CD4-positive, alpha-beta T cell treated with Interleukin-17A for 4 hours (primary cell): Measurements from ENCODE around the gene DPF3.
"Not testable (repeated sequence)": the region's sequence is repeated elsewhere in the genome, so short reads cannot be mapped to it uniquely, and the experiment has no call there.

ENCODE experiments used
- DNase-seq: peaks from one replicate; pipeline ENCODE4 v3.0.0-alpha.2; 2020; ENCODE audit warnings: mixed read lengths

The DPF3 gene

GRCh38 chr14:72758993-72759392 is 134.9 kb downstream of the DPF3 start:
- DNase-seq: no peak

GRCh38 chr14:72758420-72758819 is 135.5 kb downstream of the DPF3 start:
- no peak for DNase-seq

- no peak for DNase-seq
Observed at GRCh38 chr14:72756967-72757366, 136.9 kb downstream of the DPF3 start.

GRCh38 chr14:72755766-72756165 is 138.1 kb downstream of the DPF3 start:
- DNase-seq: no peak

- DNase-seq: no peak
Observed at GRCh38 chr14:72754949-72755348, 139.0 kb downstream of the DPF3 start.

GRCh38 chr14:72753879-72754400 is 140.0 kb downstream of the DPF3 start:
- DNase-seq: no peak

GRCh38 chr14:72753044-72753710 is 140.7 kb downstream of the DPF3 start:
- no peak for DNase-seq

GRCh38 chr14:72752034-72752412 is 141.9 kb downstream of the DPF3 start:
- no peak for DNase-seq

GRCh38 chr14:72751276-72752033 is 142.4 kb downstream of the DPF3 start:
- DNase-seq: no peak

GRCh38 chr14:72748921-72749320 is 145.0 kb downstream of the DPF3 start:
- DNase-seq: not testable (repeated sequence)

- no peak for DNase-seq
Observed at GRCh38 chr14:72747652-72748051, 146.2 kb downstream of the DPF3 start.

- no peak for DNase-seq
Observed at GRCh38 chr14:72745991-72746980, 147.6 kb downstream of the DPF3 start.

GRCh38 chr14:72745546-72745945 is 148.4 kb downstream of the DPF3 start:
- DNase-seq: no peak

GRCh38 chr14:72744416-72745120 is 149.3 kb downstream of the DPF3 start:
- no peak for DNase-seq

- DNase-seq: no peak
Observed at GRCh38 chr14:72743626-72744025, 150.3 kb downstream of the DPF3 start.

- no peak for DNase-seq
Observed at GRCh38 chr14:72742838-72743195, 151.1 kb downstream of the DPF3 start.

- DNase-seq: no peak
Observed at GRCh38 chr14:72742118-72742837, 151.6 kb downstream of the DPF3 start.

GRCh38 chr14:72741826-72742117 is 152.1 kb downstream of the DPF3 start:
- DNase-seq: no peak

- DNase-seq: no peak
Observed at GRCh38 chr14:72740966-72741825, 152.7 kb downstream of the DPF3 start.

GRCh38 chr14:72740504-72740961 is 153.4 kb downstream of the DPF3 start:
- DNase-seq: no peak
